ENCODE measurements around the gene NTF3.

The NTF3 gene

DNA sequence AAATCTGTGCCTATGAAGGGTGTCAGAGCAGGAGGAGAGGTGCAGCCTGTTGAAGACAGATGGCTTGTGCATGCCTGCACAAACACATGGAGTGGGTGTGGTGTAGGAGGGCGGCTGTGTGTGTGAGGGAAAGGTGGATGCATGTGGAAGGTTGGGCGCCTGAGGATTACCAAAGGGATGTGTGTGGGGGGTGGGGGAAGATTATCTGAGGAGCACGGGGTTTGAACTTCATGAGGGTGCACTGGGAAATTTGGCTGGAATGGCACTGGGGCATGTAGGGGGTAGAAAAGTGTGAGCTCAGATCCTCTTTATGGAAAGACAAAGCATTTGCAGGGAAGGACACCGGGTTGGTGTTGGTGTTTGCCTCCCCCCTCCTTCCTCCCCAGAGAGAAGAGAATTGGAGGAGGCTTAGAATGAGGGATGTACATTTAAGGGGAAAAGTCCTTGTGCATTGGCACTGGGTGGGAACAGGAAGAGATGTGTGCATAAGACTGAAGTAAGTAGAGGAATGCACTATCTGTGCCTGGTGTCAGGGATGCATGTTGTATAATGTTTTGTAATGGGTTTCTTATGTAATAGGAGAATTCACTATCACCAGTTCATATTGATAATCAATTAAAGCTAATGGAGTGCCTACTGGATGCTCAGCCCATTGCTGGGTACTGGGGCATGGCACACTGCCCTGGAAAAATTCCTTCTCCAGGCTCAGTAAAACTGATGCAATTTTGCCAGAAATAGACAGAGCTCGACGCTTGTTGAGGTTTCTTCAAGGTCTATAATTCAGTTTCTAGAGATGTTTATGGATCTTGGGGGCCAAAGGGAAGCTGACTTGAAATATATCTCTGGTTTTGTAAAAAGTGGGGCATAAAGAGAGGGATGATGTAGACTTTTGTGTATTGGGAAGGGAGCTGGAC, 3.0 kb downstream of the NTF3 start:
- TF ChIP-seq, protein P1, sequence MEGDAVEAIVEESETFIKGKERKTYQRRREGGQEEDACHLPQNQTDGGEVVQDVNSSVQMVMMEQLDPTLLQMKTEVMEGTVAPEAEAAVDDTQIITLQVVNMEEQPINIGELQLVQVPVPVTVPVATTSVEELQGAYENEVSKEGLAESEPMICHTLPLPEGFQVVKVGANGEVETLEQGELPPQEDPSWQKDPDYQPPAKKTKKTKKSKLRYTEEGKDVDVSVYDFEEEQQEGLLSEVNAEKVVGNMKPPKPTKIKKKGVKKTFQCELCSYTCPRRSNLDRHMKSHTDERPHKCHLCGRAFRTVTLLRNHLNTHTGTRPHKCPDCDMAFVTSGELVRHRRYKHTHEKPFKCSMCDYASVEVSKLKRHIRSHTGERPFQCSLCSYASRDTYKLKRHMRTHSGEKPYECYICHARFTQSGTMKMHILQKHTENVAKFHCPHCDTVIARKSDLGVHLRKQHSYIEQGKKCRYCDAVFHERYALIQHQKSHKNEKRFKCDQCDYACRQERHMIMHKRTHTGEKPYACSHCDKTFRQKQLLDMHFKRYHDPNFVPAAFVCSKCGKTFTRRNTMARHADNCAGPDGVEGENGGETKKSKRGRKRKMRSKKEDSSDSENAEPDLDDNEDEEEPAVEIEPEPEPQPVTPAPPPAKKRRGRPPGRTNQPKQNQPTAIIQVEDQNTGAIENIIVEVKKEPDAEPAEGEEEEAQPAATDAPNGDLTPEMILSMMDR (IDR thresholded peaks at IDR 0.05), result no peak

DNA sequence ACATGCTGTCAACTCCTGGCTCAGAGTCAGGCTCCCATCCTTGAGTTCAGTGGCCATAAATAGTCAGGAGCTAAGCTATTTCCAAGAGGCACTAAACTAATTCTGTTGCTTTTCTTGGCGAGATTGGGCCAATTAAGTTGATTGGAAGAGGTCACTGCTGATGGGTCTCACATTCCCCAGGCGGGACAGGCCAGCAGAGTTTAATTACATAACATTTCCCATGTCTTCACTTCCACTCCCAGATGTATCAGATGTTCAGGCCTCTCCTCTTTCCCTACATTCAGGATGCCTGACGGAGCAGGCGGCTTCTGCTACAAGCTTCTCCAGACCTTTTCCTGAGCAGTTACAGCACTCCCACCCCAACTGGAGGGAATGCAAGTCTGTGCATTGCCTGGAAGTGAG, 5.3 kb downstream of the NTF3 start:
- TF ChIP-seq, protein P1 (IDR thresholded peaks at IDR 0.05), result no peak

DNA sequence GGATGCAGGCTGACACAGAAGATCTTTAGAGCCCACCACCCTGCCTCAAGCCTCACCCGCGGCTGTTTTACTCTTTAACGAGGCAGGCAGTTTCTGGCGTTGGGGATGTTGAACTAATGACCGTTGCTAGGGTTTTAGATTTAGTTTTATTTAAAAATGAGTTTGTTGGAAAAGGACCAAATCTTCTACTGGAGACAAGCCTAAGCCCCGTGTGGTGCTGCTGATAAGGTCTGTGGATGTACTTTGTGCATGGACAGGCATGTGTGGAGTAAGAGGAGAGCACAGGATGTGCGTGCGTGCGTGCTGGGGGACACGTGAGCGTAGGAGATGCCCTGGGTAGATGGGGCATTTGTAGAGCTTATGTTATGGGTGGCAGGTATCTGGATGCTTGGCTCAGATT, 5.7 kb downstream of the NTF3 start:
- TF ChIP-seq, protein P1 (IDR thresholded peaks at IDR 0.05), result no peak

DNA sequence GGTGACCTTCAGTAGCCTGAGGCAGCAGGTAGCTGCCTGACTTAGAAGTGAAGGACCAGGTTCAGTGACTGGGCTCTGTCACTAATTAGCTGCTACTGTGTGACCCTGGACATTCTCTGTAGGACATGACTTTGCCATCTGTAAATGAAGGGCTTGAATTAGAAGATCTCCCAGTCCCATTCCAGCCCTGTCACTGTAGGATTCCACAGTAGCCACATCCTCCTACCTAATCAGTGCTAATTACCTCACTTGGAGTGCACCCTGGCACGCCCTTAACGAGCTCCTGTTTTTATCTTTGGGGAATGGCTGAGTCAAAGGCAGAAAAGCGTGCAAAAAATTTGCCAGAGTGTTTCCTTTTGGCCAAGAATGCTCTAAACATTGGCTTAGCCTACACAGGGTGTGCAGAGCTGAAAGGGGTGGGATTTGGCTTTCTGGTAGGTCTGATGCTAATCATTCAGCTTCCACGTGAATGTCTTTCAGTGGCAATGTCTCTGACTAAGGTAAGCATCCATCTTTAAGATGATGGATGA, 6.8 kb downstream of the NTF3 start:
- TF ChIP-seq, protein P1 (IDR thresholded peaks at IDR 0.05), result no peak

DNA sequence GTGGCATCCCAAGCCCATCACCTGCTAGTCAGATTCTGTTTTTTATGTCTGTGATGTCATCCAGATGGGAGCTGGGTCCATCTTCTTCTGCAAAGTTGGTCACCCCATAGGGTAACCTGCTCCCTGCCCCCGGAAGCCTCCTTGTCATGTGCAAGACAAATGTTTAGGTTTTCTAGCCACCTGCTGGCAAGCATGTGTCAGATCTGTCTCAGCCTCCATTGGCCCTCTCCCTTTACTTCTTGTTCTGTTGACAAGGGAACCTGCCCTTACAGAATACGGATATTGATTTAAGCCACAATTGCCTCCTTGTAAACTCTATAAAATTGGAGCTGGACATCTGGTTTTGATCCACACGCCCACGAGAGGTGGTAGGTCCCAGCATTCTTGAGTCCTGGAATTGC, 7.5 kb downstream of the NTF3 start:
- TF ChIP-seq, protein P1 (IDR thresholded peaks at IDR 0.05), result no peak

DNA sequence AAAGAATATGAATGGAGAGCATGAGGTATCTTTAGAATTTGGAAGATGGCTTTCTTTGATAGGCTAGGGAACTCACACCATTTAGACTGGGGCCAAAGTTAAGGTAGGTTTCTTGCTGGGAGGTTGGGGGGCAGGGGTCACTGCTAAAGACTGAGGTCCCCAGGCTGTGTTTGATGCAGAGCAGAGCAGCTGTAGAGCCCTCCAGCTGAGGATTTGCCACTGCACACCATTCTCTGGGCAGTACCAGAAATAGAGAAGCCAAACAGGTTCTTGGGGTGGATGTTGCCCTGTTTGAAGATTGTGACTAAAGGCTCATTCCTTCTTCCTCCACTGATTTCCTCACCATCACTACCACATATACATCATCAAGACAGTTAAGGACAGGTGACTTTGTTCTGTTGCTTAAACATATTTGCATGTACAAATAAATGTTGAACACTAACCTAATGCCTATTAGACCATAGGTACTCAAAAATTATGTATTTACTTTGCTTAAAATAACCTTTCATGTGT, 7.9 kb downstream of the NTF3 start:
- TF ChIP-seq, protein P1 (IDR thresholded peaks at IDR 0.05), result no peak

DNA sequence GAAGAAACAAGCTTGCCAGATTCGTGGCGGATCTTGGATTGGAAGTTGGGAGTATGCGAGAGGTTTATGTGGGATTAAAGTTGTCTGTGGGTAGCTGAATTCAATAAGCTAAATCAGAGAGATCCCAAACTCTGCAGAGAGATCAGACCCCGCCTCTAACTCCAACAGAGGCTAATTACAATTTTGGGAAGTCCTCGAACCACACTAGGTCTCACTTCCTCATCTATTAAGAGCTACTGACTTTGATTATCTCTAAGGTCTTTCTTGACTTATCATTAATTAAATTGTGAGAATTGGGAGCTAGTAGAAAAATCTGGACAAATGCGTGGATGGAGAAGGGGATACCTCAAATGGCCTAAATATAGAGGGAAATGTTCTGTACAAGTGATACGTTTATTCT, 9.1 kb downstream of the NTF3 start:
- TF ChIP-seq, protein P1 (IDR thresholded peaks at IDR 0.05), result no peak
